Activated CD4-positive, CD25-positive, alpha-beta regulatory T cell (primary cell): Measurements from ENCODE around the gene APOBR.
"Not testable (repeated sequence)": the region's sequence is repeated elsewhere in the genome, so short reads cannot be mapped to it uniquely, and the experiment has no call there.

Experiments used
- DNase-seq, 4 experiments: peaks; one replicate each; lab custom pipeline; 2025; lab: John Stamatoyannopoulos, UW

The APOBR gene

DNA sequence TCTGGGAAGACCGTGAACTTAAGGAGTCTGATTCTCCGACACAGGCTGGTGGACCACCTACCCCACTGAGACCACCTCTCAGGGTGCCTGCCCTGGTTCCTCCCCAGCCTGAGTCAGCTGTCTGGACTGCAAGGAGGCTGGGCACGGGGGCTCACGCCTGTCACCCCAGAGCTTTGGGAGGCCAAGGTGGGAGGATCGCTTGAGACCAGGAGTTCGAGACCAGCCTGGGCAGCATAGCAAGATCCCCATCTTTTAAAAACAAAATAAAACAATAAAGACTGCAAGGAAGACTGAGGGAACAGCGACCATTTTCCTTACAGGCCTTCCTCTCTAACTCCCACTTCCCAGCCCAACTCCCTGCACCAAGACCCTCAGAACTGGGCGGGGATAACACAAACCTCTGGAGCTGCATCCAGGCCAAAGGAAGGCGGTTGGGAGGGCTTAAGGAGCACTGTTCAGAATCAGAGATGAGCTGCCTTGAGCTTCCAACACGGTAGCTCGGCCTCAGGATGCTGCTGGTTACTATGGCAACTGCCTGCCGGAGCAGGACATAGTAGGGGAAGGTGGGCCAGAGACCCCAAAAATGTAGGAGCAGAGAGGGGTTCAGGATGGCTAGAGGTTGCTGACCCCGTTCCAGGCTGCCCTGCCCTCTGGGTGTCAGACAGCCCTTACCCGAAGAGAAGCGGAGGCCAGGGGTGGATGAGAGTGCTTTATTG lies 4.4 kb downstream of the APOBR start:
- no peak for DNase-seq

- DNase-seq = no peak
These were observed 5.4 kb downstream of the APOBR start for GRCh38 chr16:28499854-28500253.

DNA sequence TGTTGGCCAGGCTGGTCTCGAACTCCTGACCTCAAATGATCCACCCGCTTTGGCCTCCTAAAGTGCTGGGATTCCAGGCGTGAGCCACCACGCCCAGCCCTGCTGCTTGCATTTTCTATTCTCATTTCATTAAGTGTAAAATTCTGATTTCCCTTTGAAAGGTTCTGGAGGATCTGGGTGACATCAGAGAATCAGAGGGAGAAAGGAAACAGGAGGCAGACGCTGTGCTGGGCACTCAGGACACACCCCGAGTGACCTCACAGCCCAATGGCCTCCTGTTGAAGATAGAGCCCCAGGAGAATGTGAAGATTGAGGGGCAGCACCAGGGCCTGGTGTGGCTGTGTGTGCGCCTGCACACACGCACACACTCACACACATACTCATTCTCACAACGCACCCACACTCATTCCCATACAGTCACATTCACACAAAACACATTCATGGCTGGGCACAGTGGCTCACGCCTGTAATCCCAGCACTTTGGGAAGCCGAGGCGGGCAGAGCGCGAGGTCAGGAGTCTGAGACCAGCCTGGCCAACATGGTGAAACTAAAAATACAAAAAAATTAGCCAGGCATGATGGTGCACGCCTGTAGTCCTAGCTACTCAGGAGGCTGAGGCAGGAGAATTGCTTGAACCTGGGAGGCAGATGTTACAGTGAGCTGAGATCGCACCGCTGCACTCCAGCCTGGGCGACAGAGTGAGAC lies 6.2 kb downstream of the APOBR start:
- DNase-seq = not testable (repeated sequence)

GRCh38 chr16:28501258-28502232 lies 7.1 kb downstream of the APOBR start:
- no peak for DNase-seq

DNA sequence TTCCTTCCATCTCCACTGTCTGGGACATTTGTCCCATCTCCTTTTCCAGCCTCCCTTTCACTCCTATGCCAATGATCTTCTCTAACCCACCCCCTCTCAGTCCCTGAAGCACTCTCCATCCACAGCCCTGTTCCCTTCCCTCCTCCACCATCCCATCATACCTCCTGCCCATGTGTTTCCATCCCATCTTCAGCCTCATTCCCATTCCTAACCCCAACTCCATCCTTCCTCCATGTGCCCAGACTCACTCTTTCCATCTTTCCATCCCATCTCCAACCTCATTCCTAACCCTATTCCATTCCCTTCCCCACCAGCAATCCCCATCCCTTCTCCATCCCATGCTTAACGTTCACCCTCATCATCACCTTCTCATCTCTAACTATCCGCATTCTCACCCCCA lies 7.8 kb downstream of the APOBR start:
- DNase-seq = no peak

DNA sequence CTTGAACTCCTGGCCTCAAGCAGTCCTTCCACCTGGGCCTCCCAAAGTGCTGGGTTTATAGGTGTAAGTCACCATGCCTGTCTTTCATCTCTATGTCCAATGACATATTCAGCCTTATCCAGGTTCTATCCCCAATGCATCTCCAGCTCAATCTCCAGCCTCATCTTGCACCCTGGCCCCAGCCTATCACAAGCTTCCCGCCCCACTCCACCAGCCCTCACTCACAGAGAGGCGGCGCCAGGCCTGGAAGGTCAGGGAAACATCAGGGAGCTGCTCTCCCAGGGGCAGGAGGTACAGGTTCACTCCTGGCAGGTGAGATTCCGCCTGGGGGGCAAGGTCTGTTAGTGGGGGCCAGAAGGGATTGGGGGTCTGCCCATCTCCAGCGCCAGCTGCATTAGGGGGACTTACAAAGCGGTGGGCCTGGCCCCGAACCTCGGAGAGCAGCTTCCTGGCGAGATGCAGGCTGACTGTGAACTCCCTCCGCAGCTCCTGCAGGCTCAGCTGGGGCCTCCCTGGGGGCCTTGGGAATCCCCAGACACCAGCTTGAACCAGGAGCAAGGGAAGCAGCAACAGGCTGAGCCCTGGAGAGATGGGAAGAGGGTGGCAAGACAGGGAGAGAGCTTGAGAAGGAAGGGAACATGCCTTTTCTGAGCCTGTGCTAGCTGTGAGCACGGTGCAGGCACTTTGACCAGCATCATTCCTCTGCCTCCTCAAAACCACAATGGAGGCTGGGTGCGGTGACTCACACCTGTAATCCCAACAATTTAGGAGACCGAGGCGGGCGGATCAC lies 9.2 kb downstream of the APOBR start:
- DNase-seq = no peak

DNA sequence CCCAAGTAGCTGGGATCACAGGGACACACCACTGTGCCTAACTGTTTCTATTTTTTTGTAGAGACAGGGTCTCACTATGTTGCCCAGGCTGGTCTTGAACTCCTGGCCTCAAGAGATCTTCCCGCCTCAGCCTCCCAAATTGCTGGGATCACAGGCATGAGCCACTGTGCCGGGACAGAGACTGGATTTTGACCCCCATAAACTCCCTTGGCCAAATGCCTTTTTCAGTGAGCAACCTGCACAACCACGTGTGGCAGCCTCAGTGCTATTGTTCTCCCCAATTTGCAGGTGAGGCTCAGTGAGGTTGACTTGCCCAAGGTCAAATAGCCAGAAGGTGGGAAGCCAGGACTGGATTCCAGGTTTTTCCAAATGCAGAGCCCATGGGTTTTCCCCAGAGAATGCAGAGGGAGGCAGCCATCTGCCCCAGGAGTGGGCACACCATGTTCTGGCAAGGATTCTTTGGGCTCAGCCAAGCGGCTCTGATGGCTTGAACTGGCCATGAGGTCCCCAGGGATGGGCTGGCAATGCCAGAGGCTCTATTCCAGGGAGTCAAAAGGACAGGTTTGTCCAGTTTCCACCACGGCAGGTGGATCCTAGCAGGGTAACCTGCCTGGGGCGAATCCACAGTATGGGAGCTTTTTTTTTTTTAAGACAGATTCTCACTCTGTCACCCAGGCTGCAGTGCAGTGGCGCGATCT lies 10.4 kb downstream of the APOBR start:
- no peak for DNase-seq

- no peak for DNase-seq
These were observed 11.2 kb downstream of the APOBR start for GRCh38 chr16:28505489-28506137.

DNA sequence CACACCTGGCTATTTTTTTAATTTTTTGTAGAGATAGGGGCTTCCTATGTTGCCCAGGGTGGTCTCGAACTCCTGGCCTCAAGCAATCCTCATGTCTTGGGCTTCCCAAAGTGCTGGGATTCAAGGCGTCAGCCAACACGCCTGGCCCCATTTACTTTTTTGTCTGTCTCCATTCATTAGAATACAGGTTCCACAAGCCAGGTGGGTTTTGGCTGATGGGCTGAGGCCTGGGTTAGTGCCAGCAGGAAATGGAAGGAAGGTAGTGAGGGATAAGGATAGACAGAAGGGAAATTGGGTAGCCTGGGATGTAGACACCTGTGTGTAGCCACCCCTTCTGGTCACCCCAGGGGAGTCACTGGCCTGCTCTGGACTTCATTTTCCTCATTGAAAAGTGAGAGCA lies 16.6 kb downstream of the APOBR start:
- no peak for DNase-seq

GRCh38 chr16:28511801-28512789 lies 17.7 kb downstream of the APOBR start:
- DNase-seq = no peak

DNA sequence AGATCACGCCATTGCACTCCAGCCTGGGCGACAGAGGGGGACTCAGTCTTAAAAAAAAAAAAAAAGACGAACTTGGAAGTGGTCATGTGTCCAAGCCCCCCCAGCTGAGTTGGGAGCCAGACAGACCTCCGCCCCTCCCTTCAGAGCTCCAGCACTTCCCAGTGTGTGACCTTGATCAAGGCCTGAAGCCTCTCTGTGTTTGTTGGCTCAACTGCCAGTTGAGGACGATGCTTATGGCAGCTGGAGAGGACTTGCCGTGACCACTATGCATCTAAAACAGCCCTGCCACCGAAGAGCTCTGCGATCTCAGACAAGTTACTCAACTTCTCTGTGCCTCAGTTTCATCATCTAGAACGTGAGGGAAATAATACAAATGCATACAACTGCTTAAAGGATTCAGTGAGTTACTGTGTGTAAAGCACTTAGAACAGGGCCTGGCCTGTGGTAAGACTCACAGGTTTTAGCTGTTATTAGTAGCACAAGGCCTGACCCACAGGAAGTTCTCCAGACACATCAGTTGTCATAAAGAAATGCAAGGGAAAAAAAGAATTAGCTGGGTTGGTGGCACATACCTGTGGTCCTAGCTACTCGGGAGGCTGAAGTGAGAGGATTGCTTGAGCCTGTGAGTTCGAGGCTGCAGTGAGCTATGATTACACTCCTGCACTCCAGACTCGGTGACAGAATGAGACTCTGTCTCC lies 19.2 kb downstream of the APOBR start:
- DNase-seq = no peak

DNA sequence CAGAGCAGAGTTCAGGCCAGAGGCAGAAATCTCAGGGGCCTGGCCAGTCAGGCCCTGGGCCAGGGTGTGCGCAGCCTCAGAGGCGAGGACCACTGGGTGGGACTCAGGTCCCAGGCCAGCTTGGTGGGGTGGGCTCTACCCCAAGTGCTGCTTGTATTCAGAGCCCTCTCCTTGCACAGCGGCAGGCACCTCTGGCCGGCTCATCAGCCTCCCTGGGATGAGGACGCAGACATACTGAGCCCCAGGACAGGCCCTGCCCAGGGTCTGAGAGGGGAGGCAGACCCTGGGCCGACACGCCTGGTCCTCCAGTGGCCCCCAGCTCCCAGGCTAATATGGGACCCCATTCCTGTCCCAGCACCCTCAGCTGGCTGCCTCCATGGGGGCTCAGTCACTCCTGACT lies 19.8 kb downstream of the APOBR start:
- DNase-seq = no peak

DNA sequence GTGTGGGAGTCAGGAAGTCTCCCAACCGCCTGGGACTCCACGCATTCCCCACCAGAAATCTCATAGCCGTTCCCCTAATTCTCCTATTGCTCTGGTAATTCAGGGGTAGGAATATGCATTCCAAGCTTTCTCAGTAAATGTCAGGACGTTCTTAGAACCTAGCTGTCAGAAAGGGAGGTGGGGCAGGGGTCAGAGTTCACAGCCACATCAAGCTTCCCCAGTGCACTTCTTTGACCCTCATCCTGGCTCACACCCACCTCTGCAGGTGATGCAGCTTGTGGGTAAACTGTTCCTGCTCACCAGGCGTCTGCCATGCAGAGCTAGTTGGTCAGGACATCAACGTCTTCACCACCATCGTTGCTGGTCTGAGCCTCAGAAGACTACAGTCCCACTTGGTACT lies 26.2 kb downstream of the APOBR start:
- no peak for DNase-seq

- no peak for DNase-seq
These were observed 27.0 kb downstream of the APOBR start for GRCh38 chr16:28521436-28521835.

DNA sequence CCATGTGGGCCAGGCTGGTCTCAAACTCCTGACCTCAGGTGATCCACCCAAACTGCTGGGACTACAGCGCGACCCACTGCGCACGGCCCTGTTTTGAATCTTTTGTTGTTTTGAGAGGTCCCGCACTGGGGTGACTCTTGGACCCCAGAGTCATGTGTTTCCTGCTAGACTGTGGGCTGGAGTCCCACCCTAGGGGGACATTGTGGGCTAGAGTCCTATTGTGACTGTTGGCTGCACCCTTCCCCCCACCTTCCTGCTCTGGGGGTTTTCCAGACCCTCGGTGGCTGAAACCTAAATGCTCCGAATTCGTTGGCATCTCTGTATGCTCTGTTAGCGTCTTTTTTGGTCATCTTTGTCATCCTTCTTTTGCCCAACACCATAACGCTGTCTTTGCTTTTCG lies 28.3 kb downstream of the APOBR start:
- no peak for DNase-seq

DNA sequence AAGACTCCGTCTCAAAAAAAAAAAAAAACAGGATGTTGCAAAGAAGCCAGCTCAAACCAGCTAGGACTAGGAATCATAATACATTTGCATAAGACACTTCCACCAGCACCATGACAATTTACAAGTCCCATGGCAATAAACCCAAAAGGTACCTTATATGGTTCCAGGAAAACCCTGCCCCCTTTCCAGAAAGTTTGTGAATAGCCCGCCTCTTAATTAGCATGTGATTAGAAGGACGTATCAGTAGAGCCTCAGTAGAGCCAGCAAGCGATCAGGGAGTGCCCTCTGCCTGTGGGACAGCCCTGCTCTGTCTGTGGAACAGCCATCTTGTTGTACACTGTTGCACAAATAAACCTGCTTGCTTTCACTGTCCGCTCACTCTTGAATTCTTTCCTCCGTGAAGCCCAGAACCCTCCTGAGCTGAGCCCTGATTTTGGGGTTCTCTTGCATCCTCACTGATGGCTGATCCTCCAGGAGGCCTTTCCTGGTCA lies 30.3 kb downstream of the APOBR start:
- no peak for DNase-seq

GRCh38 chr16:28526201-28527099 lies 32.0 kb downstream of the APOBR start:
- no peak for DNase-seq
